ENCODE results near the gene ARHGAP21.

The ARHGAP21 gene

GRCh38 chr10:24724381-24725228, 918 bp upstream of the ARHGAP21 start:
- H3K27ac ChIP-seq = peak overlapping the region; percentile 58 to 97 (median 90)
- H3K4me3 ChIP-seq = peak overlapping the region; percentile 57 to 85 (median 72)

- peak overlapping the region; percentile 71 to 85 (median 75) for H3K4me3 ChIP-seq
- peak overlapping the region; percentile 75 to 98 (median 93) for H3K27ac ChIP-seq
Observed at GRCh38 chr10:24723386-24723787, 300 bp downstream of the ARHGAP21 start.

GRCh38 chr10:24722676-24723385, 856 bp downstream of the ARHGAP21 start:
- Histone ChIP-seq H3K4me3 (peak overlapping the region; percentile 71 to 85 (median 75)), H3K27ac (peak overlapping the region; percentile 75 to 98 (median 93))

GRCh38 chr10:24722131-24722675, 1.5 kb downstream of the ARHGAP21 start:
- Histone ChIP-seq H3K27ac (peak overlapping the region; percentile 75 to 98 (median 93)), H3K4me3 (peak overlapping the region; percentile 71 to 85 (median 75))

GRCh38 chr10:24721229-24722106, 2.2 kb downstream of the ARHGAP21 start:
- peak overlapping the region in 18 of 21 experiments; percentile 28 to 97 (median 91) for H3K27ac ChIP-seq
- H3K4me3 ChIP-seq = peak overlapping the region; percentile 71 to 85 (median 75)

- peak overlapping the region in 4 of 7 experiments; percentile 71 to 85 (median 74) for H3K4me3 ChIP-seq
- H3K27ac ChIP-seq = no peak overlapping the region
Observed at GRCh38 chr10:24720096-24720495, 3.6 kb downstream of the ARHGAP21 start.

GRCh38 chr10:24718031-24718855, 5.4 kb downstream of the ARHGAP21 start:
- no peak overlapping the region for H3K4me3 ChIP-seq
- peak overlapping the region in 2 of 21 experiments; percentile 33 to 44 for H3K27ac ChIP-seq

- Histone ChIP-seq H3K27ac (no peak overlapping the region), H3K4me3 (no peak overlapping the region)
Observed at GRCh38 chr10:24716295-24716694, 7.4 kb downstream of the ARHGAP21 start.

- Histone ChIP-seq H3K4me3 (no peak overlapping the region), H3K27ac (no peak overlapping the region)
Observed at GRCh38 chr10:24715246-24715769, 8.4 kb downstream of the ARHGAP21 start.

- Histone ChIP-seq H3K27ac (no peak overlapping the region), H3K4me3 (no peak overlapping the region)
Observed at GRCh38 chr10:24713086-24713485, 10.6 kb downstream of the ARHGAP21 start.

- H3K27ac ChIP-seq = no peak overlapping the region
Observed at GRCh38 chr10:24711465-24711864, 12.2 kb downstream of the ARHGAP21 start.

GRCh38 chr10:24708081-24708480, 15.6 kb downstream of the ARHGAP21 start:
- H3K4me3 ChIP-seq = no peak overlapping the region
- H3K27ac ChIP-seq = no peak overlapping the region

More at GRCh38 chr10:24711465-24711864, 12.2 kb downstream of the ARHGAP21 start:
- no peak overlapping the region for H3K4me3 ChIP-seq

- H3K4me3 ChIP-seq = no peak overlapping the region
- H3K27ac ChIP-seq = no peak overlapping the region
Observed at GRCh38 chr10:24707445-24707844, 16.2 kb downstream of the ARHGAP21 start.

GRCh38 chr10:24706479-24707118, 17.1 kb downstream of the ARHGAP21 start:
- H3K27ac ChIP-seq = peak overlapping the region in 3 of 21 experiments; percentile 2 to 24 (median 7)
- H3K4me3 ChIP-seq = no peak overlapping the region

GRCh38 chr10:24703700-24704099, 20.0 kb downstream of the ARHGAP21 start:
- Histone ChIP-seq H3K27ac (peak overlapping the region in 1 of 21 experiments; percentile 56), H3K4me3 (no peak overlapping the region)

- H3K4me3 ChIP-seq = no peak overlapping the region
Observed at GRCh38 chr10:24701447-24701846, 22.2 kb downstream of the ARHGAP21 start.

GRCh38 chr10:24700948-24701347, 22.7 kb downstream of the ARHGAP21 start:
- Histone ChIP-seq H3K27ac (no peak overlapping the region), H3K4me3 (no peak overlapping the region)

More at GRCh38 chr10:24701447-24701846, 22.2 kb downstream of the ARHGAP21 start:
- H3K27ac ChIP-seq = no peak overlapping the region

- Histone ChIP-seq H3K27ac (no peak overlapping the region), H3K4me3 (no peak overlapping the region)
Observed at GRCh38 chr10:24698270-24698669, 25.4 kb downstream of the ARHGAP21 start.

Measured in skin epidermis (tissue), 12 donors.